Measurements from ENCODE around the gene PRKCA.

PRKCA gene

DNA sequence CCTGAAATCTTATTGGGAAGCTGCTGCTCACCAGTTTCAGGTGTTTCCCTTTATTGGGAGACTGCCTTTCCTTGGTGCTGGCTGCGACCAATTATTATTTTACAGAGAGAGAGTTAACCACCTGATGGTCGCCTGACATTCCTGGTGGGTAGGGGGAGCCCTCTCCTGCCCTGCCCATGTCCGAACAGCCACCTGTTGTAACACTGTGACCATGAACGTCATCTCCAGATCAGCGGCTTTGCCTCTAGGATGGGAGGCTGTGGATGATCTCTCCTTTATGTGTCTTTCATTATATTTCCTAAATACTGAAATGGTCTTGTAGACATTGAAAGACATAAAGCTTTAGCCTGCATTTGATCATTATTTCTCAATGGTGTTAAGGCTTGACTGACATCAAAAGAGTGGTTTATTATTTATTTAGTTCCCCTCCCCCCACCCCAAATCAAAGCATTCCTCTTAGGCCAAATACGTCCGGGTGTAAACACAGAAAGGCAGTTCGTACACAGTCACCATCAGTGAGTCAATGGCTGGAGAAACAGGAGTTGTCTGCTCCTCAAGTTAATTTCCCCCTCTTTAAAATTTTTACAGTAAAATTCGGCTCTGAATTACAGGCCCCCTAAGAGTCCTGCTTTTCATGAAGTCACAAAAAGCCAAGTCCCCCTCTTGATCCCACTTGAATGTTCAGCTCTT lies 474.7 kb downstream of the PRKCA start:
- no peak for DNase-seq (ENCODE audit: low read depth)

DNA sequence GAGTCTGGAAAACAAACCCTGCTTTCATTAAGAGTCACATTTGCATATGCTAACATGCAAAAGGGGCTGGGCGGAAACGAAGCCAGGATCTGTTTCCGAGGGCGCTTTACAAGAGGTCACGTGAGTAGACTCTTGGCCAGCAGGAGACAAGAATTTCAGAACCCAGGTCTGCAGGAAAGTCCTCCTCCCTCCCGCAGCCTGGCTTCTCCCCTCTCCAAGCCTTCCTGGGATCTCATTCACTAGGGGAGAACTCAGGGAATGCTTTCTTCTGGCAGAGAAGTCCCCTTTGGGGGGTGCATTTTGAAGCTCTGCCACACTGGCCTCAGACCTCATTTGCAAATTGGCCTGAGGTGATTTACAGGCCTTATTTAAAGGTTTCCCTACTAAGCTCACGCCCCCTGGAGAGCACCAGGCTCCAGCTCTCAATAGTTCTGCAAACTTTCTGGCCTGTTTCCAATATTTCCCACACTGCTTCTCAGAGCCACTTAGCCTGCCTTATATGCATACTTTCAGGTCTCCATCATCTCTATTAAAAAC lies 475.3 kb downstream of the PRKCA start:
- no peak for DNase-seq (ENCODE audit: low read depth)

DNA sequence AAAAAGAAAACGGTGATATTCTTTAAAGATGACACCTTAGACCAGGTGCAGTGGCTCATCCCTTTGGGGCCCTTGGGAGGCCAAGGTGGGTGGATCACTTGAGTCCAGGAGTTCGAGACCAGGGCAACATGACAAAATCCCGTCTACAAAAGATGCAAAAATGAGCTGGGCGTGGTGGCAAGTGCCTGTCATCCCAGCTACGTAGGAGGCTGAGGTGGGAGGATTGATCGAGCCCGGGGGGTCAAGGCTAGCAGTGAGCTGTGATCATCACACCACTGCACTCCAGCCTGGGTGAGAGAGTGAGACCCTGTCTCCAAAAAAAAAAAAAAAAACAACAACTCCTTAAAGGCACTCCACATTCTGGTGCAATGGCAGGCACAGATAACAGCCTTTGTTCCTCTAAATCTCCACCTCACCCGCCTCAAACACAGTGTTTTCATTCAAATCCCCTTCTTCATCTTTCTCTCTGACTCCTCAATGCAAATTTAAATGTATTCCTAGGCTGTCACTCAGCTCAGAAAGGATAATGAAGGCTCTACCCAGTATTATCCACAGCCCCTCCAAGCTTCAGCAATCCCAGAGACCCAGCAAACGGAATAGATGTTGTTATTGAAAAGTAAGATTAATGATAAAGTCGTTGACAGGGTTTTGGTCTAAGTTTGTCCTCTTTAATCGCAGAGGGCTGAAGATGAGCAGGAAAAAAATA lies 476.3 kb downstream of the PRKCA start:
- DNase-seq (ENCODE audit: low read depth): no peak

DNA sequence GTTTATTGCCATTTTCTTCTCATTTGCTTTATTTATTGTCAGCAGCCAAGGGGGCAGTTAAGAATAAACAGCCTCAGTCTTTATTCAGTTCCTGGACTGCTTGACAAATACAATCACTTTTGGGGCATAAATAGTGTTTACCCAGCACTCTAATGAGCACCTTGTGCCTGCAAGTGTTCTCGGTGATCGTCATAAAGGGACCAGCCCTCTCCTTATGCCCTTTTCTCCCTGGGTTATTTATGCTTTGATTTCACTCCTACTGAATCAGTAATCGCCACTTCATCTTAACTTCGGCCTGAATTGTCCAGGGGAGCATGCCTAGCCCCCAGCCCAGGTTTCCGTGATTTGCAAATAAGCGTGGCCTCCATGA lies 476.8 kb downstream of the PRKCA start:
- no peak for DNase-seq (ENCODE audit: low read depth)

DNA sequence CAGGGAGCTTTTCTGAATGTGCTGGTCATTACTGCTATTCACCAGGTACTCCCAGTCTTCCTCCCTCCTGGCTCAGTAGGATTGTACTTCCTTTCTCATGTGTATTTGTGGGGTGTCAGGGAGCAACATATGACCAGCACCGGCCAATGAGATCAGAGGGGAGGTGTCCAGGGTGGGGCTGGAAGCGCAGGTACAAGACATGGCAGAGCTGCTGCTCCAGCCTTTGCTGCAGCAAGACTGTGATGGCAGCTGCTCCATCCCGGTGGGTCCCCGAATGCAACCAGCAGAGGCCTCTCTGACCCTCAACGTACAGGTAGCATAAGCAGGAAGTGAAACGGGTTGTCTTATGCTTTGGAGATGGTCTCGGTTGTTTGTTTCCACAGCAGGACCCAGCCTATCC lies 478.7 kb downstream of the PRKCA start:
- no peak for DNase-seq (ENCODE audit: low read depth)

DNA sequence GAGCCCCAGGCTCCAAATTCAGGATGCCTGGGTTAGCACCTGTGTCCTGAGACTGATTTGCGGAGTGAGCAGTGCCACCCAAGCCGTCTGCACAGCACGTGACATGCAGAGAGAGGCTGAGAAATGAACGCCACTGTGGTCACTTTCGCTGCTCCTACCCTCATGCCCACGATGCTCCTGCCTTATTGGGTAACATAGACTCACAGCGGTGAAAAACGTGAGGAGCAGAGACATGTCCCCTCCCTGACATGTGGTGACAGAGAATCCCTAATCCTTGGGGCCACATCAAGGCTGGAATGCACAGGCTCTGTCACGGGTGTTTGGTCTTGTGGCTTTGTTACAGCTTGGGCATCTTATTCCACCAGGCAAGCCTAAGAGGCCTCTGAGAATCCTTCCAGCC lies 480.4 kb downstream of the PRKCA start:
- DNase-seq (ENCODE audit: low read depth): no peak

DNA sequence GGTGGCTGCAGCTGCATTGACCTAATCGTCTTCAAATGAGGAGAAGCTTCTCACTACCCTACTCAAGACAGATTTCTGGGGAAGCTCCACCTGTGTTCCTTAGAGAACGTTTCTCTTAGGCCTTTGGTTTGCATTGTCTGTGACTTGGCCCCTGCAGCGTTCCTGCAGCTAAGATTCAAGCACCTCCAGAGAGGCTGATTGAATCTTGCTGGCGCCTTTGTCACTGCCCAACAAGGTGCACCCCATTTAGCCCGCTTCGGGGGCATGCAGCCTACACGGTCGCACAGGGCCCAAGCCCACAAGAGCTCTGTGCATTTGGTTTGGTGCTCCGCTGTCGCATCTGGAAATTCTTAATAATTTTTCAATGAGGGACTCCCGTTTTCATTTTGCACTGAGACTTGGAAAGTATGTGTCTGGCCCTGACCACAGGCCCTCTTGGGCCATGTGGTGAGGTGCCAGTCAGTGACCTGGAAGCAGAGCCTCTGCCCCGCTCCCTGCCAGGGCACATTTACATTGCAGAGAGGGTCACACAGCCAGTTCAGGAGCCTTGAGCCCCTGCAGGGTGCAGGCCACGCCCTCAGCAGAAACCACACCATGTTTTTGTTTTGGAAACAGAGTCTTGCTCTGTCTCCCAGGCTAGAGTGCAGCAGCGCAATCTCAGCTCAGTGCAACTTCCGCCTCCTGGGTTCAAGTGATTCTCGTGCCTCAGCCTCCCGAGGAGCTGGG lies 481.4 kb downstream of the PRKCA start:
- no peak for DNase-seq (ENCODE audit: low read depth)

DNA sequence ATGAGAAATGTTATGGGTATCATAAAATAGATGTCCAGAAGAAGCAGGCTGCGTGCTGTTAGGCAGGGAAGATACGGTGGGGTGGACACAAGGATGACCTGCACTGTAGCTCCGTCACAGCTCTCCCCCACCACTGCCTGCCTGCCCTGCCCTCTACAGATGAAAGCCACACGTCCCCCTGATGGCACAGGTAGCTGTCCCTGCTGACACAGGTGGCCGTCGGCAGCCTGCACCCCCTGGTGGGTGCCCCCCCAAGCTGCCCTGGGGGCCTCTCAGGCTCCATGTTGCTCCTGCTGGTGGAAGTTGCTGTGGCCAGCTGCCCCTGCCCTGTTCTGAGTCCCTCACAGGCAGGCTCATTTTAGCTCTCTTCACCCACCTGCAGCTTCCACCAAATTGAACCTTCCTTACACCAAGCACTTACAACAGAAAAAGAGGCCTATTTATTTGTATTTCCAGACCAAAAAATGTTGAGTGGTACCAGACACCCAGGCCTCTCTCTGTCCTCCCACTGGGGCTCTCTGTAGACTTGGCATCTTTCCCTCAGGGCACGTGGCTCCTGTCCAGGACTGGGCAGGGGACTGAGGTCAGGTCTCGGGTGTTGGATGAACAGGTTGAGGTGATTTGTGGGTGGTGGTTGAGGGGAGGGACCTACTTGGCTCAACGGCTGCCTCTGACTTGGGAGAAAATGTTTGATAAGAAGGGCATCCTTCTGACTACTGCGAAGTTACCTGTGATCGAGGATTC lies 482.4 kb downstream of the PRKCA start:
- no peak for DNase-seq (ENCODE audit: low read depth)

DNA sequence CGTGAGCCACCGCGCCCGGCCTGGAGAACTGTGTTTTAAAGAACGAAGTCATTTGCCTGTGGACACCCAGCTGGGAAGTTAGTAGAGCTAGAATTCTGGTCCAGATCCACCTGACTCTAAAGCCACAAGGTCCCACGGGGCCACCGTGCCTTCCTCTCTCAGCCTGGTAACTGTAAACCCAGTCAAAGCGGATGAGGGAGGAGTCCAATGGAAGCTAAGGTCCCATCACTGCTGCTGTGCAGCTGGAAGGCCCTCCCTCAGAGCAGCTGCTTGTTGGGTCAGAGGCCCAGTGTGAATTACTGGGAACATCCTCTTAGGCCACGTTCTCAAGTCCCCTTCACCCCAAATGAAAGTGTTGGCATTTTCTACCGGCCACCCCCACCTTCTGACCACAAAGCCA lies 483.7 kb downstream of the PRKCA start:
- DNase-seq (ENCODE audit: low read depth): no peak

DNA sequence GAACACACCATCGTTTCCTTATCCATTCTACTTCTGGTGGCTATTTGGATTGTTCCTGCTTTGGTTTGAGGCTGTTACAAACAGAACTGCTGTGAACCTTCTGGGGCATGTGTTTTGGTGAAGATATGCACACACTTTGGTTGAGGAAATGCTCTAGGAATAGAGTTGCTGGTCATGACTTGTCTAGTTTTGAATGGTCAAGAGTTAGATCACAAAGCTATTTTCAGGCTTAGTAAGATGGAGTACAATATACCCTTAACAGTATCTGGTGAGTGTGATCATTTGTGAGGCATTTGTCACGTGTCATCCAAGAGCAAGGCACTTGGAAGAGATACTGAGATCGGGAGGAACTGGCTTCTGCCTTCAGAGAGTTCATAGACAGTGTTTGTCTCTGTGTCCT lies 485.5 kb downstream of the PRKCA start:
- DNase-seq (ENCODE audit: low read depth): no peak

DNA sequence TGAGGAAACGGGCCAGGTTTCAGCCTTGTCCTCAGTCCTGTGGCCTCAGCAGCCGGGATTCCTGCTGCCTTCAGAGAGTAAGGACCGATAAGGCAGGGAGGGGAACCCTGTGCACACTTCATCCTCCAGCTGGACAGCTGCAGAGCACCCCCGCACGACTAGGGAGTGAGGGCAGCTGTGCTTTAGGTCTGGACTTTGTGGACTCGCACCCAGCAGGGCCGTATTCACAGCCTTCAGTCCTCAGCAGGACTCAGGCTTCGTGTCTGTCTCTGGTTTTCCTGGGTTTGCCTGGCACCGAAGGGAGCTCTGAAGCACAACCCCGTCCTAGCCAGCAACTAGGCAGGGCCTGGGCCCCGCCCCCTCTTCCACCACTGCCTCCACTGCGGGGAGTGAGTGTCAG lies 486.7 kb downstream of the PRKCA start:
- no peak for DNase-seq (ENCODE audit: low read depth)

DNA sequence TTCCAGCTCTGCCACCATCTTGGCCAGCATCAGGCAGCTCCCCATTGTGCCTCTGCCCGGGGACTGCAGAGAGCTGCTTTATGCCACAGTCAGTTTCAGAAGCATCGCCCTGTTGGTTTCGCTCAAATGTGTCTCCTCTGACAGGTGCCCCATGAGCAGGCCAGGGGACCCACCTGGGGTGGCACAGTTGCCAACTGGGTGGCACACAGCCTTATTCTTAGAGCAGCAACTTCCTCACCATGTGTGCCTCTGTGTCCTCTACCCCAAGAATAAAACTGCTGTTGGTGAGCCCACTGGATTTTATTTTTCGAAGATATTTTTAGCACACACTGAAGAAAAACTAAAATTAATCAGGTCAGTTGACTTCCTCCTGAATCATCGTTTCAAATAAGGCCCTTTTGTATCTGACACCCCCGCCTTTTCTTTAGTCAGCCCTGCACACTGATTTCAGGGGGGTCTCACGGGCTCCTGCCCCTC lies 487.6 kb downstream of the PRKCA start:
- DNase-seq (ENCODE audit: low read depth): no peak

DNA sequence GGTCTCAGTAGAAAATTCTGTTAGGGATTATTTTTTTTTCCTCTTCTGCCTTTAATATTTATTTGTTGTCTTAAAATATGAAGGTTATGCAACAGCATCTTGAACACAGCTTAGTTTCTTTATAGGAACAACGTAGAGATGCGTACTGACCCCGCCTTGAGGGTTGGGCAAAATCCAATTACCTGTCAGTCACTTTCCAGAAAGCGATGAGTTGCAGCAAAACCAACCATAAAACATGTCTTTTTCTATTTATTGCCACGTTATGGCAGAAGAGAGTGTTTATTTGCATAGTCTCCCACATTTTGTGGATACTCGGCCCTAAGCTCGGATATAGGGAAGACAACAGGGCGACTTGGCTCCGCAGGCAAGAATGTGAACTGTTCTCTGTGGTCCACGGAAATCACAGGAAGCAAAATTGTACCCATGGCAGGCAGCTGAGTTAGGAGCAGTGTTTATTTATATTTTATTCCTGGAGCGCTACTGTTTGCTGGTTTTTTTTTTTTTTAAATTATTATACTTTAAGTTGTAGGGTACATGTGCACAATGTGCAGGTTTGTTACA lies 488.2 kb downstream of the PRKCA start:
- no peak for DNase-seq (ENCODE audit: low read depth)

DNA sequence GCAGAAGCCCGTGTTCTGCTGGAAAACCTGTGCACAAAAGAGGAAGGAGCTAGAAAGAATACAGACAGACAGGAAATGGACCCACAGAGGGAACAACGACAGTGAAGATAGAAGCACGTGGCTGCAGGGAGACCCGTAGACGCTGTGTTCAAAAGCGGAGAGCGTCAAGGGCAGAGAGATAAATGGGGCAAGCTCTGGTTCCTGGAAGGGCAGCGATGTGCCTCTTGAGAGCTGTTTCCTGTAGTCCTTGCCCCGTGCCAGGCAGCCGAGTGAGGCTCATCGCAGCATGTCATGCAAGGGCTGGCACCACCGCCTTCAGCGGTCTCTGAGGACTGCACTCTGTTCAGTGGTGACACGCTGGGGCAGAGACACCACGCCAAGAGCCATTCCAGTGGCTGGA lies 488.9 kb downstream of the PRKCA start:
- DNase-seq (ENCODE audit: low read depth): no peak

DNA sequence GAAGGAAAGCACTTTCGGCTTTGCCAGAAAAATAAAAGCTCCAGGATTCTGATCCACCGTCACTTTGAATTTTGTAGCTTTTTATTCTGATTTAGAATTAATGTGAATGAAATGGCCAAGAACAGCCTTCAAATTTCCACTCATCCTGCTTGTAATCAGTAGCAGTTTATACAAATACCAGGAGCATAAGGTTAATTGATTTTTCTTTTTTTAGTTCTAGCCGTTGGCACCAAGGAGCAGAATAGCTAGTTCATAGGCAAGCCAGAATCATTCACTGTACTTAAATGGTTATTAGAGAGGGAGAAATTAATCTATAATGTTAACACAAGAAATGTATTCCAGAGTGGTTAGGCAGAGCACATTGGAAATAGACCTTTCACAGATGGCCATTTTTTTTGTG lies 491.4 kb downstream of the PRKCA start:
- no peak for DNase-seq (ENCODE audit: low read depth)

DNA sequence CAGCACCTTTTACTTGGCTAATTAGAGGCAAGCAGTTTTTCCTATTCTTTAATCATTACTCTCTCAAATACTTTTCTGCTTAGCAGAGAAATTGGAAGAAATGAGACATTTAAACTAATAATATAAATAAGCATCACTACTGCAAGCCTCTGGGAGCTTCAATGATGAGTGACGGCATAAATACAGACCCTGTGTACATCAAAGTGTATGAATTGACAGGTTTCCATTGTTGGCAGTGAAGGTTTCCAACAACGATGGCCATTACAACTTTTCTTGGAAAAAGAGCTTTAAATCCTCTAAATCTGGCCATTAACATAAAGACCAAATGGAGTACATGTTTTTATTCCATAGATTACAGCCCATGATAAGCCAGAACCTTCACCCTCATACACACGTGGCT lies 493.1 kb downstream of the PRKCA start:
- DNase-seq (ENCODE audit: low read depth): no peak

DNA sequence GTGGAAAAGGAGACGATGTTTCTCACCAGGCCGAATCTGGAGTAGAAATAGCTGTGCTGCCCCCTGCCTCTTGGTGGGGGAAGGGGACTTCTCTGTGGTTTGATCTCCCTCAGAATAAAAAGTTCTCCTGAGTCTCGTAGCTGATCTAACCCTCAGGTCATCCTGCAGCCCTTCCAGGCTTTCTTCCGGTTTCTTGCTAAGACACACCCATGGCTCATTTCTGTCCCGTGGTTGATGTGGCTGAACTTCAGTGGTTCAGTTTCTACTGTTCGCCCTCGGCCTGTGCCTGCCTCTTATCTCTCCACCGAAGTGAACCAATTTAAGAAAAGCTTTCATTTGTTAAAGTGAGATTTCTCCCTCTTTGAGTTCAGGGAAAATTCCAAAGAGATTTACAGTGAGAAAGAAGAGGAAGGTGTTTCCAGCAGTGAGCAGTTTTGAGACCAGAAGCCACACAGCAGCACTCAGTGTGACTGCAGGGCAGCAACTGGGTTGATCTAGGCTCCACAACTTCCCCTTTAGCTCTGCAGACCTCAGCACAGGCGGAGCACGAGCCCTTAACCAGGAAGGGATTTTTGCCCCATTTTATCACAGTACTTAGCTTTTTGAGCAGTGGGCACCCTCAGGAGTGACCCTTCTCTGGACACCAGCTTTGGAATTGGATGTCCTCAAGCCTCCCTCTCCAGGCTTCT lies 497.6 kb downstream of the PRKCA start:
- DNase-seq (ENCODE audit: low read depth): no peak

DNA sequence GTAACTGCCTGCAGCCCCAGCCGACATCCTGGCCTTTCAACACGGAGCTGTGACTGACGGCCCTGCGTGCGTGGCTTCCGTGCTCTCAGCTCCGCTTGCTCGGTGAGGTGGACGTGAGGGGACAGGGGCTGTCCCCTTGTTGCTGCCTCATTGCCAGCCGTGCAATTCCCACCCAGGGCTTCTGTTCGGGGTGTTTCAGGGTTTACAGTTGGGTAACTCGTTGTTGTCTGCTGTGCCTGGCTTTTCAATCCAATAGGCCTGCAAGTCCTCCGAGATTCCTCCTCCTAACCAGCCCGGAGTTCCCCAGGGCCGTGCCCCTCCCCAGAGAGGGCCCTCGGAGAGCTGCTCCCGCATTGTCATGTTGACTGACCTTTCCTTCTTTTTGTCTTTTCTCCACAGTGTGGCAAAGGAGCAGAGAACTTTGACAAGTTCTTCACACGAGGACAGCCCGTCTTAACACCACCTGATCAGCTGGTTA lies 501.1 kb downstream of the PRKCA start:
- DNase-seq (ENCODE audit: low read depth): no peak

DNA sequence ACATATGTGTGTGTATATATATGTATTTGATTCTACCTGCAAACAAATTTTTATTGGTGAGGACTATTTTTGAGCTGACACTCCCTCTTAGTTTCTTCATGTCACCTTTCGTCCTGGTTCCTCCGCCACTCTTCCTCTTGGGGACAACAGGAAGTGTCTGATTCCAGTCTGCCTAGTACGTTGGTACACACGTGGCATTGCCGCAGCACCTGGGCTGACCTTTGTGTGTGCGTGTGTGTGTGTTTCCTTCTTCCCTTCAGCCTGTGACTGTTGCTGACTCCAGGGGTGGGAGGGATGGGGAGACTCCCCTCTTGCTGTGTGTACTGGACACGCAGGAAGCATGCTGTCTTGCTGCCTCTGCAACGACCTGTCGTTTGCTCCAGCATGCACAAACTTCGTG lies 503.2 kb downstream of the PRKCA start:
- DNase-seq (ENCODE audit: low read depth): no peak

DNA sequence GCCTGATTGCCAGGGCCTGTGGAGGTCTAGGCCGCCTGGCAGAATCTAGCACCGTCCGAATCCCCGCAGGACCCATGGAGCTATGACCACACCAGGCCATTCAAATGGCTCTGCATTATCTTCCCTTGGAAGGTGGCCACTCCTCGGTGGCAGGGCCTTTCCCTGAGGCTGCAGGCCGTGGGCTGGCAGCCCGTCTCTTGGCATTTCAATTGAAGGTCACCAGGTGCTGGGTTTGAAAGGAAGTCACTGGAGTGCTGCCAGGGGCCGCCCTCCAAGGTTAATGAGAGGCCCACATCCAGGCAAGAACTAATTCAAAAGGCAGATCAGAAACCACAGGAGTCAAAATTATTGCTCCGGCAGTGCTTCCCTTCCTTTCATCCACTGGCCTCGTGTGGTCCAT lies 504.8 kb downstream of the PRKCA start:
- no peak for DNase-seq (ENCODE audit: low read depth)

DNA sequence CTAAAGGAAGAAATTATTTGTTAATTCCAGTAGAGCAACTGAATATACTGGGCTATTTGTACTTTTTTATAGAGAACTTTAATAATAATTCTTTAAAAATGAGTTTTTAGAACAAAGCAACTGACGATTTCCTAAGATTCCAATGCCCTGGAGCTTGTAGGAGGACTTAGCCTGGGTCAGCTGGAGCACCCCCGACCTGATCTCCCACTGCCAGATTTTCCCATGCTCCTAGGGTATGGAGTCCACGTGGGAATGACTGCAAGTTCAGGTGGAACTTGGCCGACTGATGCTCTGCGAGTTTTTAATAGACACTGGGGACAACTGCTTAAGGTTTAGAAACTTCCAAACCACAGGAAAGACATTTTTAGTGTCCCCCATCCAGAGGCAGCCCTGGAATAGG lies 507.0 kb downstream of the PRKCA start:
- DNase-seq (ENCODE audit: low read depth): no peak
